ENCODE data around the gene TSPAN9.

TSPAN9 gene

DNA sequence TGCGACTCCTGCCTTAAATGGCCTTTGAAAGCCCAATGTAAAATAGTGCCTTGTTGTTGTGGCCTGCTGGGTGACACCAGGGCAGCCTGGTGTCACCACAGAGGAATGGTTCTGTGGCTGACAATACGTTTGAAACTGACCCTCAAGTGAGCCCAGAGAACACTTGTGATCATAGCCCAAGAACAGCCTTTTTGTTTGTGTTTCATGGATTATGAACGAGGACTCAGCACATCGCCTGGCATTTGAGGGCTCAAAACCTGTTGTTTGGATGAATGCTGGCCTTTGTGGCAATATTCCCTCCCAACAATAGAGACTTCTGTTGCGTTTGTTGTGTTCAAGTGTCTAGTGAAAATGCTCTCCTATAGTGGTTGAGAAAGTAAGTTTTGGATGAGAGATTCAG is 48.5 kb downstream of the TSPAN9 start:
- H3K27me3 ChIP-seq (replicated peaks), result no peaks in the 10 kb centered on the region
- in situ Hi-C loops (cut with HindIII; ENCODE audit: low pct_ligation_motif_present, low sequenced_read_pairs), result loop anchor here (25.0 kb wide), 1 partner anchor 162 kb away; no protein-coding TSS in a partner anchor
- TF ChIP-seq, protein P1, sequence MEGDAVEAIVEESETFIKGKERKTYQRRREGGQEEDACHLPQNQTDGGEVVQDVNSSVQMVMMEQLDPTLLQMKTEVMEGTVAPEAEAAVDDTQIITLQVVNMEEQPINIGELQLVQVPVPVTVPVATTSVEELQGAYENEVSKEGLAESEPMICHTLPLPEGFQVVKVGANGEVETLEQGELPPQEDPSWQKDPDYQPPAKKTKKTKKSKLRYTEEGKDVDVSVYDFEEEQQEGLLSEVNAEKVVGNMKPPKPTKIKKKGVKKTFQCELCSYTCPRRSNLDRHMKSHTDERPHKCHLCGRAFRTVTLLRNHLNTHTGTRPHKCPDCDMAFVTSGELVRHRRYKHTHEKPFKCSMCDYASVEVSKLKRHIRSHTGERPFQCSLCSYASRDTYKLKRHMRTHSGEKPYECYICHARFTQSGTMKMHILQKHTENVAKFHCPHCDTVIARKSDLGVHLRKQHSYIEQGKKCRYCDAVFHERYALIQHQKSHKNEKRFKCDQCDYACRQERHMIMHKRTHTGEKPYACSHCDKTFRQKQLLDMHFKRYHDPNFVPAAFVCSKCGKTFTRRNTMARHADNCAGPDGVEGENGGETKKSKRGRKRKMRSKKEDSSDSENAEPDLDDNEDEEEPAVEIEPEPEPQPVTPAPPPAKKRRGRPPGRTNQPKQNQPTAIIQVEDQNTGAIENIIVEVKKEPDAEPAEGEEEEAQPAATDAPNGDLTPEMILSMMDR (IDR thresholded peaks at IDR 0.05; ENCODE audit: low read depth, low read length, missing control alignments), result no peak

DNA sequence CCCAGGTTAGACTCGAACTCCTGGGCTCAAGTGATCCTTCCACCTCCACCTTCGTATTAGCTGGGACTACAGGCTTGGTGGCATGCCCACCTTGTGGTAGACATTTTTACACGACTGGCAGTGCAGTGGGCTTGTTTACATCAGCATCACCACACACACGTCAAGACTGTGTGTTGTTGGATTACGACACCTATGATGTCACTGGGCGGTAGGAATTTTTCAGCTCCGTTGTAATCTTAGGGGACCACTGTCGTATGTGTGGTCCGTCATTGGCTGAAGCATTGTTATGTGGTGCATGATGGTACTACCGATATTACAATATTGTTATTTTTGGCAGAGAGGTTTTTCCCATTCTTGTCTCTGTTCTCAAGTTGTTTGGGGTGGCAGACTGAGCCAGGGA is 50.7 kb downstream of the TSPAN9 start:
- TF ChIP-seq, protein P1 (IDR thresholded peaks at IDR 0.05; ENCODE audit: low read depth, low read length, missing control alignments), result no peak
- H3K36me3 ChIP-seq (replicated peaks), result no peaks in the 10 kb centered on the region
- H3K27me3 ChIP-seq (replicated peaks), result no peaks in the 10 kb centered on the region
- in situ Hi-C loops (cut with HindIII; ENCODE audit: low pct_ligation_motif_present, low sequenced_read_pairs), result loop anchor here (25.0 kb wide), 1 partner anchor 159 kb away; no protein-coding TSS in a partner anchor
- no peak overlapping the region for H3K4me3 ChIP-seq (ENCODE audit: low read depth, low read length)
- DNase-seq, result peak; percentile 46
- H3K27ac ChIP-seq, result no peak overlapping the region

More for the DNA sequence above, 48.5 kb downstream of the TSPAN9 start:
- Histone ChIP-seq H3K36me3 (replicated peaks) (no peaks in the 10 kb centered on the region), H3K27ac (no peak overlapping the region), H3K4me3 (ENCODE audit: low read depth, low read length) (no peak overlapping the region)
- no peak for DNase-seq

DNA sequence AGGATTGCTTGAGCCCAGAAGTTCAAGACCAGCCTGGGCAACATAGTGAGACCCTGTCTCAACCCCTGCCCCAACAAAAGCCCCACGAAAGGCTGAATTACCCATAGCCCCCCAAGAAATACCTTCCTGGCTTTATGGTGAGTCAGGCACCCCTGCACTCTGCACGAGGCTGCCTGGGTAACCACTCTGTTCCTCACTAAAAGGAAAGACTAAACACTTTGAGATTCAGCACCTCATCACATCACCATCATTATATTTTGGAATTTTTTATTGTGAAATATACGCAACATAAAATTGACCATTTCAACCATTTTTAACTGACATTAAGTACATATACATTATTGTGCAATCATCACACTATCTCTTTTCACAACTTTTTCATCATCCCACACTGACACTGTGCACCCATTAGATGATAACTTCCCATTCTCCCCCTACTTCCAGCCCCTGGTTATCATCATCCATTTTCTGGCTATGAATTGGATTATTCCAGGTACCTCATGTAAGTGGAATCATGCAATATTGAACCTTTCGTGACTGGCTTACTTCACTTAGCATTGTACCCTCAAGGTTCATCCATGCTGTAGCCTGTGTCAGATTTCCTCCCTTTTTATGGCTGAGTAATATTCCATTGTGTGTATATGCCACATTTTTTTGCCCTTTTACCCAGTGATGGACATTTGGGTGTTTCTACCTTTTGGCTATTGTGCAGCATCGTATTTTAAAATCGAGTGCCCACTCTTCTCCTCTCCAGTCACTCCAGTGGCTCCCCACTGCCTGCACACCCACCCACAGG is 51.5 kb downstream of the TSPAN9 start:
- Histone ChIP-seq H3K4me3 (ENCODE audit: low read depth, low read length) (no peak overlapping the region), H3K27me3 (replicated peaks) (no peaks in the 10 kb centered on the region), H3K36me3 (replicated peaks) (no peaks in the 10 kb centered on the region), H3K27ac (no peak overlapping the region)
- no peak for DNase-seq
- in situ Hi-C loops (cut with HindIII; ENCODE audit: low pct_ligation_motif_present, low sequenced_read_pairs), result loop anchor here (25.0 kb wide), 1 partner anchor 159 kb away; no protein-coding TSS in a partner anchor
- TF ChIP-seq, protein P1 (IDR thresholded peaks at IDR 0.05; ENCODE audit: low read depth, low read length, missing control alignments), result no peak

DNA sequence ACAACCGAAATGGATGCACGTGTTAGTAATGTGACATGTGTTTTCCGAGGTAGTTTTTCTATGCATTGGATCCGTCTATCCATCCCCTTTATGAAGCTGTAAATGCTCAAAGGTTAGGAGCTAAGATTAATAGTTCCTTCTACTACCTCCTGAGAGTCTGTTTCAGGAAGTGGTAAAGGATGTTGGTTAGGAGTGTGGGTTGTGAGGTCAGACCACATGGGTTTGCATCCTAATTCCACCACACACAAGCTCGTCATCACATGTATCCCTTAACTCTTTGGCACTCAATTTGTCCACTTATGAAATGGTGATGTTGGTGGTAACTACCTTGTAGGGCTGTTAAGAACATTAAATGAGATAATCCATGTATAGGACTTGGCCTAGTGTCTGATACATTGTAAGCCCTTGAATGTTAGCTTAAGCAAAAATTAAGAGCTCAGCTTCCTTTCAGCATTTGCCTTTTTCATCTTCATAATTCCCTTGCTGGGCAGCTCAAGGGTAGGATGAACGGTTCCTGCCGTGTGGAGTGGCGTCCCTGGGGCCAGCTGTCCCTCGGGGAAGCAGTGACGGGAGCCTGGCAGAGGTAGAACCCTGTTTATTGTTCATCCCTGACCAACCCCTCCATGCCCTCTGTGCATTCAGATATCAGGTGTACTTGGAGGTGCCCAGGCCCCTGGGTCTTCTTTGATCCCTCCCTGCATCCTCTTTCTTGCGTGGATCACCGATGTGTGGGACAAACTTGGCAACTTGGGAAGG is 52.3 kb downstream of the TSPAN9 start:
- TF ChIP-seq, protein P1 (IDR thresholded peaks at IDR 0.05; ENCODE audit: low read depth, low read length, missing control alignments), result no peak
- Histone ChIP-seq H3K27me3 (replicated peaks) (no peaks in the 10 kb centered on the region), H3K4me3 (ENCODE audit: low read depth, low read length) (no peak overlapping the region), H3K36me3 (replicated peaks) (no peaks in the 10 kb centered on the region), H3K27ac (no peak overlapping the region)
- in situ Hi-C loops (cut with HindIII; ENCODE audit: low pct_ligation_motif_present, low sequenced_read_pairs), result loop anchor here (25.0 kb wide), 1 partner anchor 158 kb away; no protein-coding TSS in a partner anchor
- DNase-seq, result peak; percentile 75

DNA sequence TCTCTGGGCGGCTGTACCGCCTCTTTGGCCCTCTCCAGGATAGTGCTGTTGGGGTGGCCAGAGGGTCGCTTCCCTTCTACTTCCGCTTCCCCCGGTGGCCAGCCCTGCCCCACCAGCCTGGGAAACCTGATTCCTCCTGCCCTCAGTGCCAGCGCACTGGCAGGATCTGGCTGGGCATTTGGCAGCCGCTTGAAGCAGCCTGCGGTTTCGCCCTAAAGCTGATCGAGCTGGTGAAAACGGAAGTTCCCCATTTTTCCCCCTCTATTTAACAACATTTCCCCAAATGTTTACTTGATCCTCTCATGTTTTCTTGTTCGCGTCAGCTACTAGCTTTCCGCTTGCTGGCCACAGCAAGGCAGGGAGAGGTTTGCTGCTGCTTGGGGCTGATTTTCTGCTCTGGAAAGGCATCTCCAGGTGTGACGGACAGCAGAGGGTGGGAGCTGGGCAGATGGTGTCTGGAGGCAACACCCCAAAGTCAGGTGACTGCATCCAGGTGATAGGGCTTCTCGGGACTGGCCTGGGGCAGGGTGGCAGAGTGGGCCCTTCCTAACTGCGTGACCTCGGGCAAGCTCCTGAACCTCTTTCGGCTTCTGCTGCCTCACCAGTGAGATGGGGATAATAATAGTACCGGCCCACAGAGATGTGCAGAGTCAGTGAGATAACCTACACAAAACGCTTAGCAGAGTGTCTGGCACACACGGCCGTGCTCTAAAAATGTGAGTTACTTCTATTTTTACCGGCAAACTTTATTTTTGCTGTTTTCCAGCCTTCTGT is 53.1 kb downstream of the TSPAN9 start:
- DNase-seq, result no peak
- in situ Hi-C loops (cut with HindIII; ENCODE audit: low pct_ligation_motif_present, low sequenced_read_pairs), result loop anchor here (25.0 kb wide), 1 partner anchor 157 kb away; no protein-coding TSS in a partner anchor
- H3K36me3 ChIP-seq (replicated peaks), result no peaks in the 10 kb centered on the region
- no peak overlapping the region for H3K4me3 ChIP-seq (ENCODE audit: low read depth, low read length)
- no peak overlapping the region for H3K27ac ChIP-seq
- TF ChIP-seq, protein P1 (IDR thresholded peaks at IDR 0.05; ENCODE audit: low read depth, low read length, missing control alignments), result no peak
- no peaks in the 10 kb centered on the region for H3K27me3 ChIP-seq (replicated peaks)

Measured in brain microvascular endothelial cell (primary cell).